Mucosa of descending colon (tissue), 3 donors: Measurements from ENCODE around the gene POLR3E. TPM values are rescaled to one million over a fixed set of nuclear protein-coding genes. Genes with fewer than 3 reads are reported as not detected.

ENCODE experiments used
- ATAC-seq: fragments of 200-7000 bp; cut with Tn5 transposase; one replicate; pipeline ENCODE4 v1.9.1; 2020; ENCODE audit warnings: mild to moderate bottlenecking, moderate library complexity
- DNase-seq, 3 donors: peaks; one replicate each; pipeline ENCODE4 v3.0.0-alpha.2; 2020
- H3K36me3 ChIP-seq: fragments of 200-600 bp; one replicate; pipeline ENCODE4 v1.8.0; 2021; ENCODE audit warnings: low read depth, mild to moderate bottlenecking
- H3K4me1 ChIP-seq: fragments of 200-600 bp; one replicate; pipeline ENCODE4 v1.8.0; 2021; ENCODE audit warnings: low read depth, mild to moderate bottlenecking
- H3K4me3 ChIP-seq: fragments of 200-600 bp; one replicate; pipeline ENCODE4 v1.8.0; 2021; ENCODE audit warnings: mild to moderate bottlenecking
- H3K9me3 ChIP-seq: fragments of 200-600 bp; one replicate; pipeline ENCODE4 v1.8.0; 2021; ENCODE audit warnings: mild to moderate bottlenecking
- CTCF ChIP-seq: fragments of 200-600 bp; IDR thresholded peaks from one replicate; pipeline ENCODE4 v1.8.0; 2022; ENCODE audit warnings: antibody characterized with exemption, mild to moderate bottlenecking
- intact Hi-C, 2 donors: fragments of 100-400 bp; cut with DNase I in 1 of 2; cut with micrococcal nuclease in 1 of 2; formaldehyde crosslinking; loops; one replicate each; pipeline versions ENCODE4 v1.11.0 to v1.11.1; 2022; cut with DNase I, micrococcal nuclease
- total RNA-seq, 3 donors: library from RNA; stranded (reverse); fragmentation: NEBNext Ultra II Directional in 2 of 3; extraction: Animal tissue kit (Norgen Biotek cat#: 25700) in 2 of 3; gene quantifications; one replicate each; pipeline versions ENCODE4 v1.2.1 to v1.2.4, GENCODE V29; 2021 to 2023
- donor health status: DM: no; HTN: no; CAD: no; lungs with moderate emphysema.
- donor health status: DM: no; HTN: no; CAD: no.
- donor health status: DM: no; HTN: yes; CAD: no.

The POLR3E gene
- total RNA-seq, 3 donors from 2014 or later, result 37.7 to 54.5 (median 49.5) TPM

GRCh38 chr16:22335668-22336246 lies 38.5 kb downstream of the POLR3E start:
- DNase-seq (no peak), ATAC-seq (no peak)
- Histone ChIP-seq H3K4me3 (no peak overlapping the region), H3K9me3 (peaks cover 14% of the 10 kb centered on the region), H3K4me1 (no peaks in the 10 kb centered on the region), H3K36me3 (peaks cover 3% of the 10 kb centered on the region)
- TF ChIP-seq CTCF, result no peak
- intact Hi-C loops, result no loop called here

GRCh38 chr16:22336581-22336980 lies 39.4 kb downstream of the POLR3E start:
- Histone ChIP-seq H3K4me1 (no peaks in the 10 kb centered on the region), H3K4me3 (no peak overlapping the region), H3K9me3 (peaks cover 14% of the 10 kb centered on the region), H3K36me3 (peaks cover 2% of the 10 kb centered on the region)
- no peak for ATAC-seq
- intact Hi-C loops, result no loop called here
- DNase-seq, result no peak
- no peak for TF ChIP-seq CTCF

GRCh38 chr16:22337045-22337444 lies 39.8 kb downstream of the POLR3E start:
- Histone ChIP-seq H3K4me3 (no peak overlapping the region), H3K4me1 (no peaks in the 10 kb centered on the region), H3K36me3 (no peaks in the 10 kb centered on the region), H3K9me3 (peaks cover 14% of the 10 kb centered on the region)
- ATAC-seq, result no peak
- intact Hi-C loops, result no loop called here
- no peak for TF ChIP-seq CTCF
- DNase-seq, result no peak

GRCh38 chr16:22337849-22338635 lies 40.8 kb downstream of the POLR3E start:
- Histone ChIP-seq H3K4me1 (no peaks in the 10 kb centered on the region), H3K36me3 (no peaks in the 10 kb centered on the region), H3K9me3 (peaks cover 14% of the 10 kb centered on the region), H3K4me3 (no peak overlapping the region)
- intact Hi-C loops, result no loop called here
- no peak for TF ChIP-seq CTCF
- DNase-seq, result no peak
- ATAC-seq, result no peak

- no peaks in the 10 kb centered on the region for H3K36me3 ChIP-seq
- ATAC-seq (no peak), DNase-seq (no peak)
- peaks cover 14% of the 10 kb centered on the region for H3K9me3 ChIP-seq
- no peak for TF ChIP-seq CTCF
- H3K4me3 ChIP-seq, result no peak overlapping the region
- H3K4me1 ChIP-seq, result no peaks in the 10 kb centered on the region
- intact Hi-C loops, result no loop called here
These were observed 43.7 kb downstream of the POLR3E start for GRCh38 chr16:22340945-22341344.
